Ureter (tissue), 1 donor: ENCODE results near the gene HAND1. TPM values are rescaled to one million over a fixed set of nuclear protein-coding genes. Genes with fewer than 3 reads are reported as not detected.

Source experiments
- DNase-seq: peaks from one replicate; pipeline ENCODE4 v3.0.0-alpha.2; 2020; ENCODE audit warnings: low spot score
- total RNA-seq: library from RNA; stranded (reverse); gene quantifications from one replicate; pipeline ENCODE4 v1.2.4, GENCODE V29; 2023
- donor health status: DM: yes; HTN: yes; CAD: no.

Gene HAND1
- total RNA-seq, 1 donor from 2014 or later: not detected

DNA sequence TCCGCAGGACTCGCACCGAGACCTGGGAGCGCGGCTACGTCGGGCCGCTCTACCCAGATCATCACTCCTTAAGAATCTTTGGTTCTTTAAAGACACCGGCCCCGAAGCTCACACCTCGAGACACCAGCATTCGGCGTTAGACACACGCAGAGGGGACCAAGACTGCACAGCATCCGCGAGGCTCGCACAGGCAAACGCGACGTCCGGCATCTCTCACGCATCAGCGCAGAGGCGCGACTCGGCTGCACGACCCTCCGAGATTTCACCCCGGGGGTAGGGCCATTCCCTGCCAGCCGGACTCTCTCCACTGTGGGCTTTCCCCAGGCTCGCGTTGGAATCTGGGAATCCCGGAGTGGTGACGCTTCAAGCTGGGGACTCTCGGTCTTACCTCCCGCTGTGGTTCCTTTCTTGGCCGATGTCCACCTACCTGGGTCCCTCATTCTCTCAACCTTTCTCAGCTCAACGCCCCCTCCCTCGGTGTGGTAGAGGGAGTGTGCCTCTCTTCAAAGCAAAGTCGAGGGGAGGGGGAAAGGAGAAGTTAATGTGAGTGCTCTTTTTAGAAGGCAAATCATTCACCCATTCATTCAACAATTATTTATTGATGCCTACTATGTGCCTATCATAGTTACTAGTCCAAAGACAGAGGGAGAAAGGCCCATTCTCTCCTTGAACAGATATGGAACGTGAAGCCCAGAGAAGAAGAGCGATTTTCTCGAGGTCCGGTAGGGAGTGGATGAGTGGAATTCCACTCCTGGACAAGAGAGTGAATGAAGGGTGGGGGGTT is 1.3 kb upstream of the HAND1 start:
- no peak for DNase-seq

GRCh38 chr5:154478752-154479159 is 729 bp upstream of the HAND1 start:
- no peak for DNase-seq

DNA sequence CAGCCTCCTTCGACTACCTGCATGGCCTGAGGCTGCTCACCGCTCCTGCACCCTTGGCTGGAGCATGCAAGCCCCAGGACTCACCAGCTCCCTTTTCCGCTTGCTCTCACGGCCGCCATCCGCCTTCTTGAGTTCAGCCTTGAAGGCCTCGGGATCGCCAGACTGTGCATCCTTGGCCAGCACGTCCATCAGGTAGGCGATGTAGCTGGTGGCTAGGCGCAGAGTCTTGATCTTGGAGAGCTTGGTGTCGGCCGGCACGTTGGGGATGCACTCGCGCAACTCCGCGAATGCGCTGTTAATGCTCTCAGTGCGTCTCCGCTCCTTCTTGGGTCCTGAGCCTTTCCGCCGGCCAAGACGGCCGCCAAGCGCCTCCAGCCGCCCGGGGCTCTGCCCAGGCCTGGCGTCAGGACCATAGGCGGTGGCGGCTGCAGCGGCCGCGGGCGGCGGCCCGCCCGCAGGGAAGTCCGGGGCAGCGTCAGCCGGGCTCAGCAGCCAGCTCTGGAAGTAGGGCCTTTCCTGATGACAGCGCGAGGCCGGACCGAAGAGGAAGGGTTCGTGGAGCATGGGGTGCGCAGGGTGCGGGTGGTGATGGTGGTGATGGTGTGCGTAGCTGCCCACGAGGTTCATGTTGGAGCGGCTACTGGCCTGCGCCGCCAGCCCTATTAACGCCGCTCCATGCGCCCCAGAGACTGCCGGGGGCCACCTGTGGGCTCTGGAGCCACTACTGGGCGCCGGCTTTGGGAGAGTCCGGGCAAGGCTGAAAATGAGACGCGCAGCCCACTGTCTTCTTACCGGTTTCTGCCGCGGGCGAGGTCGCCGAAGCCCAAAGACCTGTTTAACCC is 424 bp downstream of the HAND1 start:
- DNase-seq: no peak

- DNase-seq: no peak
Measured at GRCh38 chr5:154476354-154477205, 1.4 kb downstream of the HAND1 start.

DNA sequence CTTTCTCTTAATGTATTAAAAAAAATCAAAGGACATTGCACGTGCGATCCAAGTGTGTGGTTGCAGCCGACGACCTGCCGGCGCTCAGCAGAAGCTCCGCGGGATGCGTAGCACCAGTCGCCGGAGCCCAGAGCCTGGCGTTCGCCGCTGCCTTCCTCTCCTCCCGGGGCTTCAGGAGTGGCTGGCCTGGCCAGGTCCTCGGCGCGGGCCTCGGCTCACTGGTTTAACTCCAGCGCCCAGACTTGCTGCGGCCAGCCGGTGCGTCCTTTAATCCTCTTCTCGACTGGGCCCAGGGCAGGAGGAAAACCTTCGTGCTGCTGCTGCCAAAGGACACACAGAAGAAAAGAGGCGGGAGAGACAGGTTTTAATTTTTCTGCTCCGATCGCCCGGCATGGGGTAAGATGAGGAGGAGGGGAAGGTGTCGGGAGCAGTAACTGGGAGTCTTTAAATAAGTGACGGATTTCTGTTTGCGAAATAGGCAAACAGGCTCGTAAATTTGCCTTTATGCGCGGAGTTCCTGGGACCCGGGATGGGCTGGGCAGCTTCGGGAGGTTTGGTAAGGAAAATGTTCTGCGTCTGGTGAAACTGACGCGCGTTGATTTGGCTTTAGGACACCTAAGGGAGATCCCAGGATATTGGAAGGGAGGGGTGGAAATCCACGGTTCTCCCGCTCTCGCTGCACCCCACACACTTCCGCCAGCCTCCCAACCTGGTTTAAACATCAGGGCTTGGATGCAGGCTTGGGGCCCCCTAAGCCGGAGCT is 2.3 kb downstream of the HAND1 start:
- DNase-seq: no peak

DNA sequence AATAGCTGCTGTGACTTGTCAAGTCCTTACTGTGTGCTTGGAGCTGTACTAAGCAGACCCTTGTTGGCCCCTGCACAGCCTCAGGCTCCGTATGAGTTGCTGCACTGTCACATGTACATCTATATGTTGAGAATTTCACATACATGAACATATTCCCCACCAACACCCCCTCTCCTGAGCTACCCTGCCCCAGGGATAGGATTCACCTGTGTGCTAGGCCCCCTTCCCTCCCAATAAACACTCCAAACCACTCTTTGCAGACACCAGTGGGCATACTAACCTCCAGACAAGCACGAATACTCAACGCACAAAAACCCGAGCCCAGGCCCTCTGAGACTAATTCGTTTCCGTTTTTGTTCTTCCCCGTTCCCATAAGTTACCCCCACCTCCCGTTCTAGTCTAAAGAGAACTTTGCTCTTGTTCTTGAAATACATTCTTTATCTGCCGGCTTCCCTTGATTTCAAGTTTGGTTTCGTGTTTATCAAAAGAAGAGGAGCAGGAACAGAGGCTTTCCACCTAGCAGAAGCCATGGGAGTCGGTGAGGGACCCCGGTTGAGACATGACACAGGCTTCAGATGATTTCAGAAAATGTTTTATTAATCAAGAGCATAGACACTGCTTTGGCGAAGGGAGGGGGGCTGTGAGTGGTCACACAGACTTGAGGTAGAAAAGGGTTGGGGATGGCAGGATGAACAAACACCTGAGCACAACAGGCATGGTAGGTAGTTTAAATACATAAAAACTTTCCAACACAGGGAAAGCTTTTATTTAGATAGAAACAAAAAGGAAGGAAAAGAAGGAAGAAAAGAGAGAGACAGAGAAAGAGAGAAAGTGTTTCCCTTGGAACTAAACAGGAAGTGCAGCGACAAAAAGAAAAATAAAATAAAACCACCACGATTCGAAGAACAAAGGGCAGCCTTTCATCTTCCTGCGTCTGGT is 3.4 kb downstream of the HAND1 start:
- no peak for DNase-seq

- DNase-seq: no peak
Measured at GRCh38 chr5:154473581-154474283, 4.3 kb downstream of the HAND1 start.

DNA sequence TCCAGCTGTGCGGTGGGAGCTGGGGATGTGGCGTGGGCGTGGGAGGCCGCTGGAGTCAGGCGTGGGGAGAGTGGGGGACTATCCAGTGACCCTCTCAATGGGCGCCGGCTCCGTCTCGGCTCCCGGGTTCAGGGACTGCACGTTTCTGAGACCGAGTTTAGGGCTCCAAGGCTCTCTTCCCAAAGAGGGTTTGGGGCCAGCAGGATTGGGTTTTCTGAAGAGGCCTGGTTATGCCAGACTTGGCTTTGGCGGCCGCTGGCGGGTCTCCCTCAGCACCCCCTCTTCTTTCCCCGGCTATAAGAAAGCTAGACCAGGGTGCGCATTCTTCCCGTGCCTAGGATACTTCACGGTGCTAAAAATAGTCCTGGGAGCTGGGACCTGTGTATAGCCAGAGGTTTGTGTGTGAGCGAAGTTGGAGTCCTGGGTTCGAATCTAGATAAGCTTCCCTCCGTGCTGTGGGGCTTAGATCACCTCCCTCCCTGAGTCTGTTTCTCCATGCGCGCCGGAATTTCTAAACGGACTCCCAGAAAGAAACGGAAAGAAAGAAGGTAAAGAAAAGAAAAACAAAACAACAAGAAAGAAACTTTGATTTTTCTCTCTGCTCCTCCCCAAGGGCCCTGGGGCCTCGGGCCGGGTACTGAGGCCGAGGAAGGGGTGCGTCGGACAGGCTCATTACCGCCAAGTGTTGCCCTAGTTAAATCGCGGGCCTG is 5.0 kb downstream of the HAND1 start:
- DNase-seq: no peak

DNA sequence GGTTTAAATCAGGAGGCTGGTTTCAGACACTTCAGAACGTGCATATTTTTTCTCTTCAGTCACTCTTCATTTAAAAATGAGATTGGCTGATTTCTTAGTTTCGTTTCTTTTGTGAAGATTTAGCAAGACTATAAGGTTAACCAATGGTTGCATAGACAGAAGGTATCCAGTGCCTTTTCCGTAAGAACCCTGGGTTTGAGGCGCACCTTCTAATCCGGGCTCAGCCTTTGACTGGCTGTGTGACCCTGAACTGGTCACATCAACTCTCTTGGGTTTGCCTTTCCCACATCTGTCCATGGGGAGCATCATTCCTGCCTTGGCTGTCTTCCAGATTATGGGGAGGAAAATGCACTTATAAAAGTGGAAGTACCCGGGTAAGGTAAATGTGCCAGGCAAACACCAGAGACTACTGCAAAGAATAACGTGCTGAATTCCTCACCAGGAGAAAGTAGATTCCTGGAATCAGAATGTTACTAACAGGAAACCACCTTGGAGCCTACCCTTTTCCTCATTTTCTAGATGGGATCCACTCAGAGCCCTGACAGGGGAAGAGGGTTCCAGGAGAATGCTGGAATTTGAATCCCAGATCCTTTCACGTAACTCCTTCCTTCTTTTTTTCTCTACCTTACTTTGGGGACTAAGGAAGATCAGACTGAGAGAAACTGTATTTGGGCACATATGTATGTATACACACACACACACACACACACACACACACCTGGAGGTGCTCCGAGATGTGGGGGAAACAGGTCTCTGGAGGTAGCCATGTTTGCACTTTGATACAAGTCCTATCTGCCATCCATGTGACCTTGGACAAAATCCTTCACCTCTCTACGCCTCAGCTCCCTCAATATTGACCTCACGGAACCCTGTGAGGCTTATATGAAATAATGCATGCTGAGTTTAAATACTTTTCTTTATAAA is 6.8 kb downstream of the HAND1 start:
- DNase-seq: no peak

GRCh38 chr5:154470137-154470536 is 7.9 kb downstream of the HAND1 start:
- DNase-seq: no peak

GRCh38 chr5:154467655-154468354 is 10.2 kb downstream of the HAND1 start:
- DNase-seq: peak; percentile 79

GRCh38 chr5:154466671-154467070 is 11.4 kb downstream of the HAND1 start:
- no peak for DNase-seq

GRCh38 chr5:154466147-154466546 is 11.9 kb downstream of the HAND1 start:
- DNase-seq: no peak

GRCh38 chr5:154465169-154465568 is 12.9 kb downstream of the HAND1 start:
- no peak for DNase-seq

- no peak for DNase-seq
Measured at GRCh38 chr5:154464438-154464837, 13.6 kb downstream of the HAND1 start.

DNA sequence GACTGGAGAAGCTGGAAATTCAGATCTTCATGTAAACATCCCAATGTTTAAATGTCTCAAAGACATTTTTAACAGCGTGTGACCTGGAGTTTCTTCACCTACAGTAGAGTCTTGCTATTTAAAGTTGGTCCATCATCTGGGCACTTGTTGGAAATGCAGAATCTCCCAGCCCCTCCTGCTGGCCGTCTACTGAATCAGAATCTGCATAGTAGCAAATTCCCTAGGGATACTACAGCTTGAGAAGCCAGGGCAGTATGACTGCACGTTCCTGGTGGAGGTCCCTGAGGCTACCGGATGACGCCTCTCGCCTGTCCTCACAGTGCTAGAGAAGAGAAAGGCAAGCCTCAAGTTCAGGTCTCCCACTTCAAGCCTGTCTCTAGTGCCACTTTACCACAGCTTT is 16.5 kb downstream of the HAND1 start:
- DNase-seq: no peak

GRCh38 chr5:154460172-154460571 is 17.9 kb downstream of the HAND1 start:
- no peak for DNase-seq
